Measurements from ENCODE around the gene HNRNPUL1.
A peak's percentile ranks its signal among the peaks of the same experiment; 100 is the strongest.

Gene HNRNPUL1

DNA sequence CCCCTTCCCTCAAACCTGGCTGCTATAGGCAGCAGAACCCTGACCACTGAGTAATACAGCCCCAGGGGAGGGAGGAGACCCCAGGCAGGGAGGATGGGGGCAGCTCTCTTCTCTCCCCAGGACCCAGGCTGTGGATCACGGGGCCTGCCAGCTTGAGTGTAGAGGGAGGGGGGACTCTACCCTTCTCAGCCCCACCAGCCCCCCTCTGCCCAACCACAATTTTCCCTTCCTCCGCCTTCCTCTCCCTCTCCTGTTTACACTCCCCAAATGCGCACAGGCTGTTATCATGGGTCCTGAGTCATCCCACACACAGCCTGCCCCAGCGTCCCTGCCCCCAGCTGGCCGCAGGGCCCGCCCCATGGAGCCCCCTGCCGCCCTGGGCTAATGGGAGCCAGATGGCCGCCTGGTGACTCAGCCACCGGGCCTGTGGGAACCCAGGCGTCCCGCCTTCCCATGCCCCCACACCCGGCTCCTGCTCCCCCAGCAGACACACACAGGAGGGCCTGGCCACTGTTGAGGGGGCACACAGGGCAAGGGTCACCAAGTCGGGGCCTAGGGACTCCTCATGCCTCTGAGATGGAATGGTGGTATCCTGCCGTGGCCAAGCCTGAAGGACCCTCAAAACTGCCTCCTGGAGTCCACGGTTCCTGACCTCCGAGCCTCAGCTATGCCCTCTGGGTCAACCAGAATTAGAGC is 59.4 kb downstream of the HNRNPUL1 start:
- Histone ChIP-seq H3K9ac (ENCODE audit: low read depth, low read length) (peak overlapping the region; percentile 21), H3K27me3 (ENCODE audit: insufficient read depth, low read length) (no peaks in the 10 kb centered on the region), H3K36me3 (ENCODE audit: insufficient read depth, low read length) (peaks cover 24% of the 10 kb centered on the region), H3K9me3 (ENCODE audit: insufficient read depth, low read depth, low read length) (no peaks in the 10 kb centered on the region), H3K4me3 (ENCODE audit: low read length) (no peak overlapping the region), H3K27ac (ENCODE audit: low read depth, low read length) (peak overlapping the region; percentile 88), H3K4me1 (ENCODE audit: insufficient read depth, low read length) (peaks cover 49% of the 10 kb centered on the region)
- 32% methylated on average over 15 of the region's 16 CpGs for WGBS

DNA sequence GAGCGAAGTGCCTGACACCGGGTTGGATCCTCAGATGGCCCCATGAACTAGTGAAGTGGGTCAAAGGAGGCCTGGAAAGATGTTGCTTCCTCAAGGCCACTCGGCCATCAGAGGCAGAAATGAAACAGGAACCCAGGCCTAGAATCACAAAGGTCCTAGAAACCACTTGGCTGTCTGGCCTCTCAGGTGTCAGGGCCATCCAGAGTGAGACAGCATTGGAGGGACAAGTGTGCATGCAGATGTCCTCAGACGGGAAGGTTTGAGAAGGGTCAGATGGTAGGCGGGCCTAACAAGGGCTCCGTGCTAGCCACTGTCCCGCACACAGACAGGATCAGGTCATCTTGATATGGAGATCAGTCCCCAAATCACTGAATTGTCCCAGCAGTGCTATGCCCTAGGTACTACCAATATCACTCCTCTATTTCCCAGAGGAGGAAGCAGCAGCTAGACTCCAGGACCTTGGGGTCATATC is 60.1 kb downstream of the HNRNPUL1 start:
- Histone ChIP-seq H3K27me3 (ENCODE audit: insufficient read depth, low read length) (no peaks in the 10 kb centered on the region), H3K27ac (ENCODE audit: low read depth, low read length) (peak overlapping the region; percentile 88), H3K9me3 (ENCODE audit: insufficient read depth, low read depth, low read length) (no peaks in the 10 kb centered on the region), H3K4me1 (ENCODE audit: insufficient read depth, low read length) (peaks cover 49% of the 10 kb centered on the region), H3K9ac (ENCODE audit: low read depth, low read length) (no peak overlapping the region; the same call in 1 of the 2 replicates), H3K4me3 (ENCODE audit: low read length) (peak overlapping the region; percentile 46; the same call in 1 of the 2 replicates), H3K36me3 (ENCODE audit: insufficient read depth, low read length) (peaks cover 17% of the 10 kb centered on the region)
- WGBS: 52% methylated on average over 7 of the region's 7 CpGs

DNA sequence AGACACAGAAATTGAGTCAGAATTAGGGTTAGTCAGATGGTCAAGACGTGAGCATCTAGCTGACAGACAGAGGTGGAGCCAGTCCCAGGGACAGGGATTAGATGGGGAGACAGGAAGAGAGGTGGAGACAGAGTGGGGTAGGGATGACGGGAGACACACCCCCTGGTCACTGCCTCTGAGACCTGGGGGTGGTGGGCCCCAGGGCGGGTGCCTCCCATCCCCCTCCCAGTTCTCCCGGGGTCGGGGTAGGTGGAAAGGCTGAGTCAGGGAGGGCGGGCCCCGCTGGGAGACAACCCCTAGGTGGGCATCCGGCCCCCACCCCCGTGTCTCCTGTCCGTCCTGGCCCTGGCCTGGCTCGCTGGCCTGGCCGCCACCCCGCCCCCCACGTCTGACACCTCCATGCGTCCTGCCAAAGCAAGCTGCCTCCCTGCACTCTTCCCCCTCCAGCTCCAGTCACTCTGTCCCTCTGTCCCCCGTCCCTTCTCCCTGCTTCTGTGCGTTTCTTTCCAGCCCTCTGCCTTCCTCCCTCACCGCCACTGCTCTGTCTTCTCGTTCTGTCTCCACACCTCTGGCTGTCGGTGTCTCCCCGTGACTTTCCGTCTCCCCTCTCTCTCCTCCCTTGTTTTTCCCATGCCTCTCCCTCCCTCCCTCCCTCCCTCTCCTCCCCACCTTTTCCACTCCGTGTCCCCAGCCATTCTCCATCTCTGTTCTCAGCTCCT is 60.9 kb downstream of the HNRNPUL1 start:
- Histone ChIP-seq H3K9me3 (ENCODE audit: insufficient read depth, low read depth, low read length) (no peaks in the 10 kb centered on the region), H3K36me3 (ENCODE audit: insufficient read depth, low read length) (peaks cover 15% of the 10 kb centered on the region), H3K9ac (ENCODE audit: low read depth, low read length) (peak overlapping the region; percentile 27; the same call in 1 of the 2 replicates), H3K27ac (ENCODE audit: low read depth, low read length) (peak overlapping the region; percentile 88), H3K4me1 (ENCODE audit: insufficient read depth, low read length) (peaks cover 49% of the 10 kb centered on the region), H3K27me3 (ENCODE audit: insufficient read depth, low read length) (no peaks in the 10 kb centered on the region), H3K4me3 (ENCODE audit: low read length) (peak overlapping the region; percentile 46)
- 2% methylated on average over 23 of the region's 23 CpGs for WGBS

DNA sequence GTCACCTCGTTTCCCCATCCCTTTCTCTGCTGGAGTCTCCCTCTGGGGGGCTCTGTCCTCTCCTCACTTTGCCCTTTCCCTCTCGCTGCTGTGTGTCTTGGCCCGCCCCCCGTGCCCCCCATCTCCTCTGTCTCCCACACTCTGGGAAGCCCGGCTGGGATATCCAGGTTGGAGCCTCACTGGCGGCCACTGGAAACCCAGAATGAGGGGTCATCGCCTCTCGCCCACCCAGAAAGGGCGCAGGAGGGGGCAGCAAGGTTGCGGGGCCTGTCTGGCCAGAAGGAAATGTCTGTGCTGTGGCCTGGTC is 61.4 kb downstream of the HNRNPUL1 start:
- H3K9me3 ChIP-seq (ENCODE audit: insufficient read depth, low read depth, low read length): no peaks in the 10 kb centered on the region
- H3K9ac ChIP-seq (ENCODE audit: low read depth, low read length): peak overlapping the region; percentile 27; the same call in 1 of the 2 replicates
- H3K4me3 ChIP-seq (ENCODE audit: low read length): peak overlapping the region; percentile 46

GRCh38 chr19:41325947-41326706 is 62.0 kb downstream of the HNRNPUL1 start:
- 35% methylated on average over 30 of the region's 30 CpGs for WGBS
- Histone ChIP-seq H3K4me3 (ENCODE audit: low read length) (peak overlapping the region; percentile 46), H3K27ac (ENCODE audit: low read depth, low read length) (peak overlapping the region; percentile 73), H3K27me3 (ENCODE audit: insufficient read depth, low read length) (no peaks in the 10 kb centered on the region), H3K36me3 (ENCODE audit: insufficient read depth, low read length) (peaks cover 5% of the 10 kb centered on the region; the same call in 1 of the 2 replicates), H3K9me3 (ENCODE audit: insufficient read depth, low read depth, low read length) (no peaks in the 10 kb centered on the region), H3K4me1 (ENCODE audit: insufficient read depth, low read length) (peaks cover 49% of the 10 kb centered on the region), H3K9ac (ENCODE audit: low read depth, low read length) (peak overlapping the region; percentile 27; the same call in 1 of the 2 replicates)

More for the DNA sequence above, 61.4 kb downstream of the HNRNPUL1 start:
- peak overlapping the region; percentile 73 for H3K27ac ChIP-seq (ENCODE audit: low read depth, low read length)
- WGBS: 3% methylated on average over 10 of the region's 10 CpGs
- H3K36me3 ChIP-seq (ENCODE audit: insufficient read depth, low read length): peaks cover 10% of the 10 kb centered on the region; the same call in 1 of the 2 replicates
- peaks cover 49% of the 10 kb centered on the region for H3K4me1 ChIP-seq (ENCODE audit: insufficient read depth, low read length)
- H3K27me3 ChIP-seq (ENCODE audit: insufficient read depth, low read length): no peaks in the 10 kb centered on the region

- Histone ChIP-seq H3K27ac (ENCODE audit: low read depth, low read length) (no peak overlapping the region), H3K4me3 (ENCODE audit: low read length) (peak overlapping the region; percentile 8; the same call in 1 of the 2 replicates), H3K9ac (ENCODE audit: low read depth, low read length) (peak overlapping the region; percentile 21), H3K27me3 (ENCODE audit: insufficient read depth, low read length) (no peaks in the 10 kb centered on the region), H3K36me3 (ENCODE audit: insufficient read depth, low read length) (peaks cover 7% of the 10 kb centered on the region; the same call in 1 of the 2 replicates), H3K9me3 (ENCODE audit: insufficient read depth, low read depth, low read length) (no peaks in the 10 kb centered on the region), H3K4me1 (ENCODE audit: insufficient read depth, low read length) (peaks cover 45% of the 10 kb centered on the region)
- 58% methylated on average over 13 of the region's 13 CpGs for WGBS
Observed at GRCh38 chr19:41327076-41327575, 63.0 kb downstream of the HNRNPUL1 start.

- WGBS: 65% methylated on average over 33 of the region's 33 CpGs
- Histone ChIP-seq H3K9me3 (ENCODE audit: insufficient read depth, low read depth, low read length) (no peaks in the 10 kb centered on the region), H3K9ac (ENCODE audit: low read depth, low read length) (no peak overlapping the region), H3K27ac (ENCODE audit: low read depth, low read length) (no peak overlapping the region; the same call in 1 of the 2 replicates), H3K4me3 (ENCODE audit: low read length) (no peak overlapping the region), H3K36me3 (ENCODE audit: insufficient read depth, low read length) (peaks cover 3% of the 10 kb centered on the region; the same call in 1 of the 2 replicates), H3K27me3 (ENCODE audit: insufficient read depth, low read length) (no peaks in the 10 kb centered on the region), H3K4me1 (ENCODE audit: insufficient read depth, low read length) (peaks cover 40% of the 10 kb centered on the region)
Observed at GRCh38 chr19:41327576-41328156, 63.5 kb downstream of the HNRNPUL1 start.

DNA sequence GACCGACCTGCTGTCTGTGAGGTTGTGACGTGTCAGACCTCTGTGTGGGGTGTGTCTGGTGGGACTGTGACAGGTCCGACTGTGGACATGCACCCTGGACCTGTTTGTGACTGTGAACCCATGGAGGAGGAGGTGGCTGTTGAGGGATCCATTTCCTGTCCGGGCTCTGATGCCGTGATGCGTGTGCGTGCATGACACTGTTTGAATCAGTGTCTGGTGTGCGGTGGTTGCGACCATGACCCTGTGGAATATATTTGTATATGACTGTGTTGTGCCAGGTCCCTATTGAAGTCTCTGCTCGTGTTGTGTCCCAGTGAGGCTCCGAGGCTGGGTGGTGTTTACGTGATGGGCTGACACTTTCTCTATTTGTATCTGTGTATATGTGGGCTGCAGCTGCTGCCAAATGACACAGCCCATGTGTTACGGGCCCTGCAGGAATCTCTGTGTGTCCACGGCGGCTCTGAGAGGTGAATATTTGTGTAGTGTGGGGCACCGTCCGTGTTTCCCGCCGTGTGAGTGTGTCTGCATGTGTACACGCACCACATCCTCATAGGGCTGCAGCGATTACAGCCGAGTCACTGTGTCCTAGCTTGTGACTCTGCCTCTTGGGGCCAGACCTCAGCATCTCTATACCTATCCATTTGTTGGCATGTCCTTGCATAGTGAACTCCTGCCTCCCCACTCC is 64.1 kb downstream of the HNRNPUL1 start:
- no peak overlapping the region for H3K9ac ChIP-seq (ENCODE audit: low read depth, low read length)
- no peak overlapping the region for H3K27ac ChIP-seq (ENCODE audit: low read depth, low read length)
- H3K4me1 ChIP-seq (ENCODE audit: insufficient read depth, low read length): peaks cover 34% of the 10 kb centered on the region
- no peaks in the 10 kb centered on the region for H3K9me3 ChIP-seq (ENCODE audit: insufficient read depth, low read depth, low read length)
- no peak overlapping the region for H3K4me3 ChIP-seq (ENCODE audit: low read length)
- no peaks in the 10 kb centered on the region for H3K27me3 ChIP-seq (ENCODE audit: insufficient read depth, low read length)
- peaks cover 2% of the 10 kb centered on the region; the same call in 1 of the 2 replicates for H3K36me3 ChIP-seq (ENCODE audit: insufficient read depth, low read length)
- WGBS: 93% methylated on average over 22 of the region's 22 CpGs

DNA sequence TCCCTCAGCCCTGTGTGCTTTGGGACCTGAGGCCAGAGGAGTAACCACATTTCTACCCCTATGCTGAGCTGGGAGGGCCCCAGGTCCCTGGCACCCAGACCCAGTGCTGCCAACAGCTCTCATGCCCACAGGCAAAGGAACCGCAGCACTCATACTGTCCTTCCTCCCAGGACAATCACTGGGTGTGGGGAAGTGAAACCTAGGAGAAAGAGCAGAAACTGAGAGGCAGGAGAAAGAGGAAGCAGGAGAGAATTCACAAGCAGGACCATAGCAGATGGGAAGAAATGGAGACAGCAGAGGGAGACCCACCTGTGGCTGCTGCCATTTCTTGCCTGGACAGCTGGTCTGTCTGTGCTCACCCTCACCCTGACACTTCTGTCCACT is 64.7 kb downstream of the HNRNPUL1 start:
- Histone ChIP-seq H3K9ac (ENCODE audit: low read depth, low read length) (no peak overlapping the region), H3K4me1 (ENCODE audit: insufficient read depth, low read length) (peaks cover 29% of the 10 kb centered on the region), H3K9me3 (ENCODE audit: insufficient read depth, low read depth, low read length) (no peaks in the 10 kb centered on the region), H3K27ac (ENCODE audit: low read depth, low read length) (no peak overlapping the region), H3K27me3 (ENCODE audit: insufficient read depth, low read length) (no peaks in the 10 kb centered on the region), H3K4me3 (ENCODE audit: low read length) (no peak overlapping the region), H3K36me3 (ENCODE audit: insufficient read depth, low read length) (peaks cover 2% of the 10 kb centered on the region; the same call in 1 of the 2 replicates)
- 80% methylated on average over 1 of the region's 1 CpG for WGBS

GRCh38 chr19:41330481-41330880 is 66.3 kb downstream of the HNRNPUL1 start:
- H3K27me3 ChIP-seq (ENCODE audit: insufficient read depth, low read length): no peaks in the 10 kb centered on the region
- WGBS: 99% methylated on average over 4 of the region's 4 CpGs
- no peak overlapping the region for H3K9ac ChIP-seq (ENCODE audit: low read depth, low read length)
- no peak overlapping the region for H3K27ac ChIP-seq (ENCODE audit: low read depth, low read length)
- H3K9me3 ChIP-seq (ENCODE audit: insufficient read depth, low read depth, low read length): no peaks in the 10 kb centered on the region
- peaks cover 2% of the 10 kb centered on the region; the same call in 1 of the 2 replicates for H3K36me3 ChIP-seq (ENCODE audit: insufficient read depth, low read length)
- no peak overlapping the region for H3K4me3 ChIP-seq (ENCODE audit: low read length)
- H3K4me1 ChIP-seq (ENCODE audit: insufficient read depth, low read length): peaks cover 20% of the 10 kb centered on the region

Measured in HUES64 (cell line).